ENCODE measurements around the gene CDK13.

The CDK13 gene

GRCh38 chr7:39937366-39938153, 12.5 kb upstream of the CDK13 start:
- Histone ChIP-seq H3K36me3 (replicated peaks; ENCODE audit: low read depth, low read length) (no peaks in the 10 kb centered on the region), H2AFZ (ENCODE audit: low read depth, low read length) (no peak overlapping the region), H4K20me1 (ENCODE audit: insufficient read depth, low read length) (no peaks in the 10 kb centered on the region), H3K9ac (ENCODE audit: low read length) (no peak overlapping the region), H3K9me3 (ENCODE audit: insufficient read depth, low read length) (no peaks in the 10 kb centered on the region), H3K4me1 (ENCODE audit: low read length) (no peaks in the 10 kb centered on the region), H3K79me2 (ENCODE audit: low read length) (no peaks in the 10 kb centered on the region), H3K27ac (ENCODE audit: low read length) (no peak overlapping the region), H3K4me2 (ENCODE audit: low read length) (no peak overlapping the region), H3K4me3 (ENCODE audit: low read length) (no peak overlapping the region), H3K27me3 (ENCODE audit: low read depth, low read length) (no peaks in the 10 kb centered on the region)
- no peak for TF ChIP-seq CTCF (IDR thresholded peaks at IDR 0.05; ENCODE audit: low read depth, low read length)
- TF ChIP-seq EZH2phosphoT487 (IDR thresholded peaks at IDR 0.05; ENCODE audit: low read depth) = no peak

- TF ChIP-seq CTCF (IDR thresholded peaks at IDR 0.05; ENCODE audit: low read depth, low read length) (no peak), EZH2phosphoT487 (IDR thresholded peaks at IDR 0.05; ENCODE audit: low read depth) (no peak)
- H3K4me1 ChIP-seq (ENCODE audit: low read length) = peaks cover 1% of the 10 kb centered on the region; the same call in 1 of the 2 replicates
- no peak overlapping the region for H2AFZ ChIP-seq (ENCODE audit: low read depth, low read length)
- no peaks in the 10 kb centered on the region for H3K36me3 ChIP-seq (replicated peaks; ENCODE audit: low read depth, low read length)
- no peak overlapping the region for H3K9ac ChIP-seq (ENCODE audit: low read length)
- H4K20me1 ChIP-seq (ENCODE audit: insufficient read depth, low read length) = no peaks in the 10 kb centered on the region
- H3K27ac ChIP-seq (ENCODE audit: low read length) = no peak overlapping the region
- no peak overlapping the region for H3K4me3 ChIP-seq (ENCODE audit: low read length)
- no peak overlapping the region for H3K4me2 ChIP-seq (ENCODE audit: low read length)
- H3K9me3 ChIP-seq (ENCODE audit: insufficient read depth, low read length) = no peaks in the 10 kb centered on the region
- no peaks in the 10 kb centered on the region for H3K27me3 ChIP-seq (ENCODE audit: low read depth, low read length)
- H3K79me2 ChIP-seq (ENCODE audit: low read length) = peaks cover under 1% of the 10 kb centered on the region
These were observed 7.2 kb upstream of the CDK13 start for GRCh38 chr7:39942883-39943282.

- peaks cover 8% of the 10 kb centered on the region; the same call in 1 of the 2 replicates for H3K4me1 ChIP-seq (ENCODE audit: low read length)
- H3K9ac ChIP-seq (ENCODE audit: low read length) = no peak overlapping the region
- peaks cover 23% of the 10 kb centered on the region for H3K79me2 ChIP-seq (ENCODE audit: low read length)
- peaks cover 1% of the 10 kb centered on the region for H3K36me3 ChIP-seq (replicated peaks; ENCODE audit: low read depth, low read length)
- TF ChIP-seq CTCF (IDR thresholded peaks at IDR 0.05; ENCODE audit: low read depth, low read length) (no peak), EZH2phosphoT487 (IDR thresholded peaks at IDR 0.05; ENCODE audit: low read depth) (no peak)
- H4K20me1 ChIP-seq (ENCODE audit: insufficient read depth, low read length) = peaks cover 1% of the 10 kb centered on the region
- no peaks in the 10 kb centered on the region for H3K27me3 ChIP-seq (ENCODE audit: low read depth, low read length)
- no peak overlapping the region for H3K4me3 ChIP-seq (ENCODE audit: low read length)
- no peaks in the 10 kb centered on the region for H3K9me3 ChIP-seq (ENCODE audit: insufficient read depth, low read length)
- no peak overlapping the region for H2AFZ ChIP-seq (ENCODE audit: low read depth, low read length)
- H3K27ac ChIP-seq (ENCODE audit: low read length) = no peak overlapping the region
- H3K4me2 ChIP-seq (ENCODE audit: low read length) = no peak overlapping the region
These were observed 3.4 kb upstream of the CDK13 start for GRCh38 chr7:39946693-39947092.

GRCh38 chr7:39948375-39948955, 1.6 kb upstream of the CDK13 start:
- no peak overlapping the region for H2AFZ ChIP-seq (ENCODE audit: low read depth, low read length)
- no peaks in the 10 kb centered on the region for H3K9me3 ChIP-seq (ENCODE audit: insufficient read depth, low read length)
- no peak for TF ChIP-seq EZH2phosphoT487 (IDR thresholded peaks at IDR 0.05; ENCODE audit: low read depth)
- no peak for TF ChIP-seq CTCF (IDR thresholded peaks at IDR 0.05; ENCODE audit: low read depth, low read length)
- peak overlapping the region; percentile 99 for H3K27ac ChIP-seq (ENCODE audit: low read length)
- H3K79me2 ChIP-seq (ENCODE audit: low read length) = peaks cover 40% of the 10 kb centered on the region
- H3K4me3 ChIP-seq (ENCODE audit: low read length) = peak overlapping the region; percentile 96
- peaks cover 9% of the 10 kb centered on the region; the same call in 1 of the 2 replicates for H3K4me1 ChIP-seq (ENCODE audit: low read length)
- H3K9ac ChIP-seq (ENCODE audit: low read length) = peak overlapping the region; percentile 98
- H3K36me3 ChIP-seq (replicated peaks; ENCODE audit: low read depth, low read length) = peaks cover 8% of the 10 kb centered on the region
- H3K27me3 ChIP-seq (ENCODE audit: low read depth, low read length) = no peaks in the 10 kb centered on the region
- H4K20me1 ChIP-seq (ENCODE audit: insufficient read depth, low read length) = peaks cover 18% of the 10 kb centered on the region
- peak overlapping the region; percentile 96 for H3K4me2 ChIP-seq (ENCODE audit: low read length)

All from OCI-LY3 (cell line).